ENCODE results near the gene DLG3. TPM values are rescaled to one million over a fixed set of nuclear protein-coding genes. Genes with fewer than 3 reads are reported as not detected.

Gene DLG3
- total and polyA plus RNA-seq, 4 donors: 0.57 to 6.5 (median 1.7) TPM

DNA sequence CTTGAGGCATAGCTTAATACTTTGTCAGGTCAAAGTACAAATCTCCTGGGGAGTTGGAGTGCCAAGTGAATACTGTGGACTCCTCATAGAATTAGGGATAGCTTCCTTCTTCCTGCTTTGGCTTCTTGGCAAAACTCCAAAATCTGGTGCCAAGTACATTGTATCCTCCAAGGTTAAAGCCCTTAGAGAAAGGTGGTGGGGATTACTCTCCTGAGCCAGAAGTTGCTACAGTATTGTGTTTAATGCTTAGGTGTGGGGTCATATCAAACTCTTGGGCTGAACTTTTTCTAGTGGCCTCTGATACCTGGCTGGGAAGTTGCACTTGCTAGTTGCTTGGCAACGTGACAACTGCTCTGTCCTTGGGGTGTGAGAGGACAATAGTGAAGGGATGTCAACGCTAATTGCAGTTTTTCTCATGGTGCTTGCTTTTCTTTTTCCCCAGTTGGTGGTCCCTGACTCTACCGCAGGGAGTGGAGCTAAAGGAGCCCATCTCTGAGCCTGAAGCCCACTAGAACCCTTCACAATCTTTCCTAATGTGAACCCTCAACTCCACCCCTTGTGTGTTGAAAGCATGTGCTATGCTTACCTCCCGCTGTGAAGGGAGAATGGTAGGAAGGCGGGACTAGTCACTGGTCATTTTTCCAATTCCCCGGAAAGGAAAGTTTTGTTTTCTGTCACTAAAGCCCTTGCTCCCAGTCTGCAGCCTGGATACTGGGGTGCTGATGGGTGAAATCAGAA lies 35.5 kb downstream of the DLG3 start:
- Histone ChIP-seq H3K27me3 (ENCODE audit: control insufficient read depth in 4 of 4, insufficient read depth in 4 of 4, low read length in 3 of 4) (peaks cover 0 to 4% (median 0%) of the 10 kb centered on the region in 4 donors), H3K9ac (ENCODE audit: low read depth in 1 of 2, low read length in 2 of 2) (no peak overlapping the region), H3K27ac (ENCODE audit: low read depth in 1 of 2, low read length in 2 of 2) (peak overlapping the region in 1 of 2 donors; percentile 3), H3K4me1 (ENCODE audit: control insufficient read depth in 4 of 4, insufficient read depth in 4 of 4, low read length in 3 of 4) (no peaks in the 10 kb centered on the region), H3K36me3 (ENCODE audit: control insufficient read depth in 4 of 4, insufficient read depth in 3 of 4, low read depth in 1 of 4, low read length in 3 of 4) (no peaks in the 10 kb centered on the region), H3K4me3 (ENCODE audit: low read depth in 1 of 3, low read length in 3 of 3) (no peak overlapping the region), H3K9me3 (ENCODE audit: control insufficient read depth in 4 of 4, low read length in 3 of 4) (no peaks in the 10 kb centered on the region)
- WGBS: 58% methylated on average over 6 of the region's 6 CpGs
- TF ChIP-seq TAF1 (conservative IDR thresholded peaks at IDR 0.05) (no peak), HNF4A (conservative IDR thresholded peaks at IDR 0.05) (no peak), YY1 (IDR thresholded peaks at IDR 0.05) (no peak), FOXA1 (IDR thresholded peaks at IDR 0.05) (no peak), RAD21 (IDR thresholded peaks at IDR 0.05) (no peak), JUND (IDR thresholded peaks at IDR 0.05) (no peak), RXRA (IDR thresholded peaks at IDR 0.05) (no peak)
- TF ChIP-seq, protein P1, sequence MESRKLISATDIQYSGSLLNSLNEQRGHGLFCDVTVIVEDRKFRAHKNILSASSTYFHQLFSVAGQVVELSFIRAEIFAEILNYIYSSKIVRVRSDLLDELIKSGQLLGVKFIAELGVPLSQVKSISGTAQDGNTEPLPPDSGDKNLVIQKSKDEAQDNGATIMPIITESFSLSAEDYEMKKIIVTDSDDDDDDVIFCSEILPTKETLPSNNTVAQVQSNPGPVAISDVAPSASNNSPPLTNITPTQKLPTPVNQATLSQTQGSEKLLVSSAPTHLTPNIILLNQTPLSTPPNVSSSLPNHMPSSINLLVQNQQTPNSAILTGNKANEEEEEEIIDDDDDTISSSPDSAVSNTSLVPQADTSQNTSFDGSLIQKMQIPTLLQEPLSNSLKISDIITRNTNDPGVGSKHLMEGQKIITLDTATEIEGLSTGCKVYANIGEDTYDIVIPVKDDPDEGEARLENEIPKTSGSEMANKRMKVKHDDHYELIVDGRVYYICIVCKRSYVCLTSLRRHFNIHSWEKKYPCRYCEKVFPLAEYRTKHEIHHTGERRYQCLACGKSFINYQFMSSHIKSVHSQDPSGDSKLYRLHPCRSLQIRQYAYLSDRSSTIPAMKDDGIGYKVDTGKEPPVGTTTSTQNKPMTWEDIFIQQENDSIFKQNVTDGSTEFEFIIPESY (IDR thresholded peaks at IDR 0.05): no peak
- TF ChIP-seq, protein P2, sequence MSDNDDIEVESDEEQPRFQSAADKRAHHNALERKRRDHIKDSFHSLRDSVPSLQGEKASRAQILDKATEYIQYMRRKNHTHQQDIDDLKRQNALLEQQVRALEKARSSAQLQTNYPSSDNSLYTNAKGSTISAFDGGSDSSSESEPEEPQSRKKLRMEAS (IDR thresholded peaks at IDR 0.05): no peak
- DNase-seq (ENCODE audit: low spot score): no peak

DNA sequence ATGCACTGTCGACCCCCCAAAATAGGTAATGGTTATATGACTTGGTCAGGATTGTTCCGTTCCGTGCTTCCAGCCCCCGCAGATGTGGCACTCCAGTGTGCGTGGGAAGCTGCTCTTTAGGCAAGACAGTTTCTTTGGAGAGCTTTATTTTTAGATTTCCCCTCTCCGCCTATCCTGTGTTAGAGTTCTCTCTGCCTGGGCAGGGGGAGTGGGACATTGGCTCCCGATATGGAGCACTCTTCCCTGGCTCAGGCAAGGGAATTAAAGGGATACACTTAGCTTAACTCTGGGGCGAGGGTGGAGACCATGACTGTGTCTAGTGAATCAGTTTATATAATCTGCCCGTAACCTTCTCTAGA lies 36.0 kb downstream of the DLG3 start:
- Histone ChIP-seq H3K9me3 (ENCODE audit: control insufficient read depth in 4 of 4, low read length in 3 of 4) (no peaks in the 10 kb centered on the region), H3K9ac (ENCODE audit: low read depth in 1 of 2, low read length in 2 of 2) (no peak overlapping the region), H3K36me3 (ENCODE audit: control insufficient read depth in 4 of 4, insufficient read depth in 3 of 4, low read depth in 1 of 4, low read length in 3 of 4) (no peaks in the 10 kb centered on the region), H3K4me1 (ENCODE audit: control insufficient read depth in 4 of 4, insufficient read depth in 4 of 4, low read length in 3 of 4) (no peaks in the 10 kb centered on the region), H3K4me3 (ENCODE audit: low read depth in 1 of 3, low read length in 3 of 3) (no peak overlapping the region), H3K27me3 (ENCODE audit: control insufficient read depth in 4 of 4, insufficient read depth in 4 of 4, low read length in 3 of 4) (peaks cover 0 to 4% (median 0%) of the 10 kb centered on the region in 4 donors), H3K27ac (ENCODE audit: low read depth in 1 of 2, low read length in 2 of 2) (no peak overlapping the region)
- DNase-seq (ENCODE audit: low spot score): no peak
- TF ChIP-seq EGR1 (IDR thresholded peaks at IDR 0.05; ENCODE audit: low read depth in 2 of 2) (no peak), NR2F2 (IDR thresholded peaks at IDR 0.05) (no peak), JUND (IDR thresholded peaks at IDR 0.05) (no peak), HNF4A (conservative IDR thresholded peaks at IDR 0.05) (no peak), TAF1 (conservative IDR thresholded peaks at IDR 0.05) (no peak), GABPA (IDR thresholded peaks at IDR 0.05 in 1 of 2, conservative IDR thresholded peaks at IDR 0.05 in 1 of 2) (no peak), RXRA (IDR thresholded peaks at IDR 0.05) (no peak), FOXA1 (IDR thresholded peaks at IDR 0.05) (no peak)
- TF ChIP-seq, protein P3, sequence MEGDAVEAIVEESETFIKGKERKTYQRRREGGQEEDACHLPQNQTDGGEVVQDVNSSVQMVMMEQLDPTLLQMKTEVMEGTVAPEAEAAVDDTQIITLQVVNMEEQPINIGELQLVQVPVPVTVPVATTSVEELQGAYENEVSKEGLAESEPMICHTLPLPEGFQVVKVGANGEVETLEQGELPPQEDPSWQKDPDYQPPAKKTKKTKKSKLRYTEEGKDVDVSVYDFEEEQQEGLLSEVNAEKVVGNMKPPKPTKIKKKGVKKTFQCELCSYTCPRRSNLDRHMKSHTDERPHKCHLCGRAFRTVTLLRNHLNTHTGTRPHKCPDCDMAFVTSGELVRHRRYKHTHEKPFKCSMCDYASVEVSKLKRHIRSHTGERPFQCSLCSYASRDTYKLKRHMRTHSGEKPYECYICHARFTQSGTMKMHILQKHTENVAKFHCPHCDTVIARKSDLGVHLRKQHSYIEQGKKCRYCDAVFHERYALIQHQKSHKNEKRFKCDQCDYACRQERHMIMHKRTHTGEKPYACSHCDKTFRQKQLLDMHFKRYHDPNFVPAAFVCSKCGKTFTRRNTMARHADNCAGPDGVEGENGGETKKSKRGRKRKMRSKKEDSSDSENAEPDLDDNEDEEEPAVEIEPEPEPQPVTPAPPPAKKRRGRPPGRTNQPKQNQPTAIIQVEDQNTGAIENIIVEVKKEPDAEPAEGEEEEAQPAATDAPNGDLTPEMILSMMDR (IDR thresholded peaks at IDR 0.05; ENCODE audit: low read depth, low read length, missing input control): no peak
- TF ChIP-seq, protein P1 (IDR thresholded peaks at IDR 0.05): no peak
- TF ChIP-seq, protein P2 (IDR thresholded peaks at IDR 0.05): no peak
- 72% methylated on average over 9 of the region's 9 CpGs for WGBS
